ENCODE data around the gene KRTAP16-1. TPM values are rescaled to one million over a fixed set of nuclear protein-coding genes. Genes with fewer than 3 reads are reported as not detected.

The KRTAP16-1 gene
- total RNA-seq, 1 donor from 2014 or later: not detected

DNA sequence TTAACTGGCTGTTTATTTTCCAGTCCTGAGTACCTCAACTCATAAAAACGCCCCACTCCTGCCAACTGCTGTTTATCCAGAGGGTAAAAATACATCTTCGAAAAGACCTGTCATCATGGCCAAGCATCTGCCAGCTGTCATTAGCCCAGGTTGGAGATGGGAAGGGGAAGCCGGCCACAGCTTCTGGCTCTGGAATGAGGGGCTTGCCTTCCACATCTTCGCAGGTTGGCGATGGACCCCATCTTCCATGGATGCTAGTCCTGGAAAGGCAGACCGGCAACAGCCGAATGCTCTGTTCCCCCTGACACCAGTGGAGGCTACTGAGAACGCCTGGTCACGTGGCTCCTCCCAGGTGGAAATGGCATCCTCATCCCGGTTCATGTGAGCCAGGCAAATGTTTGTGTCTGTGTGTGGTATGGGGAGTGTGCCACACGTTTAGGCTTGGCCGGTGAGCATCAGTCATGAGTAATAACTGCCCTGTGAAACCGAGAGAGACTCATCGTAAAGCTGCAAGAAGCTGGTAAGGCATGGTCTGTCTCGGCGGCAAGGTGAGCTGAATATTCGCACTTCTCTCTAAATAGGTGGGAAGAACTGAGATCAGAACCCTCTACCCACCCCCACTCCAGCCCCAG, 6.8 kb upstream of the KRTAP16-1 start:
- peaks cover 18% of the 10 kb centered on the region for H3K27me3 Mint-ChIP-seq
- TF ChIP-seq CTCF (IDR thresholded peaks at IDR 0.05; ENCODE audit: unreplicated experiment): no peak
- no peak overlapping the region for H3K27ac Mint-ChIP-seq
- H3K9me3 Mint-ChIP-seq (ENCODE audit: low read depth): peaks cover 17% of the 10 kb centered on the region
- no peak for DNase-seq (ENCODE audit: low spot score, unreplicated experiment)
- H3K4me1 Mint-ChIP-seq (ENCODE audit: low read depth): no peaks in the 10 kb centered on the region
- no peak overlapping the region for H3K4me3 Mint-ChIP-seq (ENCODE audit: low read depth)
- no peaks in the 10 kb centered on the region for H3K36me3 Mint-ChIP-seq (ENCODE audit: insufficient read depth)

DNA sequence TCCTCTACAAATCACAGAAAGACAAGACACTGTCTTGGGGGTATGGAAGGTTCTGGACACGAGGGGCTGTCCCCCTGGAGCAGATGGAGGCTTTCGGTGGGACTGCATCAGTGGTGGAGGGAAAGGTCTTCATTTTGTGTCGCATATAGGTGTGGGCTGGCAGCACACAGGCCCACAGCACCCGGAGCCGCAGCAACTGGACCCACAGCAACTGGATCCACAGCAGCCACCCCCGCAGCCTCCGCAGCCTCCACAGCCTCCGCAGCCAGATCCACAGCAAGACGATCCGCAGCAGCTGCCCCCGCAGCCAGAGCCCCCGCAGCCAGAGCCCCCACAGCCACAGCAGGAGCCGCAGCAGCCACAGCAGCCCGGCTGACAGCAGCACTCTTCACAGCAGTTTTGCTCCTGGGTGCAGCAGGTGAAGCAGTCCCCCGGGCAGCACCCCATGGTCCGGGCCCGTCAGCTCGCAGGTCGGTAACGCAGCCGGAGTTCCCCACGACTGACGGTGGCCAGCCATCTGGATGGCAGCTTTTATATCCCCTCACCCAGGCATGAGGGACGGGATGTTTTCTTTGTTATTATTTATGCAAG, 6.2 kb upstream of the KRTAP16-1 start, which contains the start of gene KRTAP17-1:
Gene KRTAP17-1, minus strand, starts transcription at position 507 of the 591 bp plus-strand sequence. Its CDS starts 60 bp downstream, at position 447.
- DNase-seq (ENCODE audit: low spot score, unreplicated experiment): no peak
- Mint-ChIP-seq H3K27me3 (peaks cover 19% of the 10 kb centered on the region), H3K4me3 (ENCODE audit: low read depth) (no peak within 1 kb of the TSS), H3K9me3 (ENCODE audit: low read depth) (peaks cover 13% of the 10 kb centered on the region), H3K4me1 (ENCODE audit: low read depth) (no peaks in the 10 kb centered on the region), H3K36me3 (ENCODE audit: insufficient read depth) (no peaks in the 10 kb centered on the region), H3K27ac (no peak within 1 kb of the TSS)
- TF ChIP-seq CTCF (IDR thresholded peaks at IDR 0.05; ENCODE audit: unreplicated experiment): no peak

DNA sequence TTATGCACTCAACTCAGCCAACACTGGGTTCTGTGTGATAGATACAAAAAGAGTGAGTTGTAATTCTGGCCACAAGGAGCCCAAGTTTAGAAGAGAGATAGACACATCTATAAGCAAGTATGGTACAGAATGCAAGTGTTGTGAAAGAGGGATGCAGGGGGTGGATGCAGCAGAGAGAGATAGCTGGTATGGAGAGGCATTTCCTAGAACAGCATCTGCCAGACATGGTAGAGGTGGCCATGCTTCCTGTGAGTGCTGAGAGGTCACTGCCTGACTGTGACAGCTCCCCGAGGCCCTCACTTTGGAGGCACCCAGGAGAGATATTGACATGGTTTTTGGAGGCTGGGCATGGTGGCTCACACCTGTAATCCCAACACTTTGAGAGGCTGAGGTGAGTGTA, 2.0 kb upstream of the KRTAP16-1 start:
- H3K4me1 Mint-ChIP-seq (ENCODE audit: low read depth): no peaks in the 10 kb centered on the region
- peaks cover 40% of the 10 kb centered on the region for H3K27me3 Mint-ChIP-seq
- H3K9me3 Mint-ChIP-seq (ENCODE audit: low read depth): no peaks in the 10 kb centered on the region
- no peaks in the 10 kb centered on the region for H3K36me3 Mint-ChIP-seq (ENCODE audit: insufficient read depth)
- TF ChIP-seq CTCF (IDR thresholded peaks at IDR 0.05; ENCODE audit: unreplicated experiment): no peak
- no peak overlapping the region for H3K4me3 Mint-ChIP-seq (ENCODE audit: low read depth)
- no peak for DNase-seq (ENCODE audit: low spot score, unreplicated experiment)
- no peak overlapping the region for H3K27ac Mint-ChIP-seq

- H3K4me3 Mint-ChIP-seq (ENCODE audit: low read depth): no peak overlapping the region
- H3K27me3 Mint-ChIP-seq: peaks cover 36% of the 10 kb centered on the region
- H3K9me3 Mint-ChIP-seq (ENCODE audit: low read depth): no peaks in the 10 kb centered on the region
- no peaks in the 10 kb centered on the region for H3K36me3 Mint-ChIP-seq (ENCODE audit: insufficient read depth)
- no peak for TF ChIP-seq CTCF (IDR thresholded peaks at IDR 0.05; ENCODE audit: unreplicated experiment)
- H3K27ac Mint-ChIP-seq: no peak overlapping the region
- DNase-seq (ENCODE audit: low spot score, unreplicated experiment): no peak
- H3K4me1 Mint-ChIP-seq (ENCODE audit: low read depth): no peaks in the 10 kb centered on the region
Observed at GRCh38 chr17:41308251-41308917, 725 bp downstream of the KRTAP16-1 start.

GRCh38 chr17:41307647-41308046, 1.5 kb downstream of the KRTAP16-1 start:
- Mint-ChIP-seq H3K27me3 (peaks cover 36% of the 10 kb centered on the region), H3K4me3 (ENCODE audit: low read depth) (no peak overlapping the region), H3K36me3 (ENCODE audit: insufficient read depth) (no peaks in the 10 kb centered on the region), H3K27ac (no peak overlapping the region), H3K9me3 (ENCODE audit: low read depth) (no peaks in the 10 kb centered on the region), H3K4me1 (ENCODE audit: low read depth) (no peaks in the 10 kb centered on the region)
- DNase-seq (ENCODE audit: low spot score, unreplicated experiment): no peak
- TF ChIP-seq CTCF (IDR thresholded peaks at IDR 0.05; ENCODE audit: unreplicated experiment): no peak
